PC-3 (cell line): ENCODE measurements around the gene IL23R. TPM values are rescaled to one million over a fixed set of nuclear protein-coding genes. Genes with fewer than 3 reads are reported as not detected.

Experiments used
- ATAC-seq: fragments of 200-7000 bp; cut with Tn5 transposase; 2 replicates; pipeline ENCODE4 v1.9.1; 2020; ENCODE audit warnings: mild to moderate bottlenecking, moderate library complexity
- BruUV-seq: library from RNA; stranded (reverse); fragments of 400-500 nt; replicated peaks from 2 replicates; lab custom pipeline; 2021; lab: Mats Ljungman, UMichigan
- CTCF ChIA-PET: fragments of 300-600 bp; sonication (Branson Sonifier 250); formaldehyde crosslinking; loops from one replicate; lab custom pipeline; 2022; ENCODE audit warnings: antibody characterized with exemption; lab: Charles Lee
- POLR2A ChIA-PET: fragments of 300-600 bp; sonication (Branson Sonifier 250); formaldehyde crosslinking; loops from one replicate; lab custom pipeline; 2022; ENCODE audit warnings: antibody characterized with exemption; ENCODE audit not compliant: unreplicated experiment; lab: Charles Lee
- DNase-seq: peaks from one replicate; pipeline ENCODE4 v3.0.0-alpha.2; 2015
- H2AFZ ChIP-seq: fragments of 300-600 bp; sonication (generic); 2 replicates; pipeline ENCODE4 v1.6.0; 2016; ENCODE audit warnings: antibody characterized with exemption, low read length
- H3F3A ChIP-seq: fragments of 300-600 bp; sonication (generic); one replicate; pipeline ENCODE4 v1.6.0; 2017; ENCODE audit warnings: antibody characterized with exemption, low read length, control low read depth, mild to moderate bottlenecking; ENCODE audit not compliant: unreplicated experiment
- H3K27ac ChIP-seq: fragments of 300-600 bp; sonication (generic); 2 replicates; pipeline ENCODE4 v1.5.1; 2016; ENCODE audit warnings: mild to moderate bottlenecking, low read length
- H3K27me3 ChIP-seq: fragments of 300-600 bp; sonication (generic); 2 replicates; pipeline ENCODE4 v1.6.1; 2016; ENCODE audit warnings: low read length, mixed read lengths
- H3K36me3 ChIP-seq: fragments of 300-600 bp; sonication (generic); 2 replicates; pipeline ENCODE4 v1.6.1; 2016; ENCODE audit warnings: low read depth, mixed run types, low read length, mixed read lengths
- H3K4me1 ChIP-seq: fragments of 300-600 bp; sonication (generic); 2 replicates; pipeline ENCODE4 v1.5.1; 2016; ENCODE audit warnings: low read length; ENCODE audit not compliant: insufficient read depth
- H3K4me2 ChIP-seq: fragments of 300-600 bp; sonication (generic); 2 replicates; pipeline ENCODE4 v1.6.0; 2016; ENCODE audit warnings: low read length
- H3K4me3 ChIP-seq: fragments of 300-600 bp; sonication (generic); 2 replicates; pipeline ENCODE4 v1.5.1; 2016; ENCODE audit warnings: mild to moderate bottlenecking, low read length, mixed read lengths
- H3K79me2 ChIP-seq: fragments of 300-600 bp; sonication (generic); 2 replicates; pipeline ENCODE4 v1.6.1; 2017; ENCODE audit warnings: low read length, mixed read lengths
- H3K9ac ChIP-seq: fragments of 300-600 bp; sonication (generic); 2 replicates; pipeline ENCODE4 v1.6.0; 2016; ENCODE audit warnings: mild to moderate bottlenecking, low read length
- H3K9me2 ChIP-seq: fragments of 300-600 bp; sonication (generic); replicated peaks from 2 replicates; pipeline ENCODE4 v1.6.1; 2016; ENCODE audit warnings: mixed run types, low read length, mixed read lengths
- H3K9me3 ChIP-seq: fragments of 300-600 bp; sonication (generic); 2 replicates; pipeline ENCODE4 v1.6.1; 2016; ENCODE audit warnings: low read length, mixed read lengths
- H4K20me1 ChIP-seq: fragments of 300-600 bp; sonication (generic); 2 replicates; pipeline ENCODE4 v1.6.1; 2016; ENCODE audit warnings: low read length, mixed read lengths
- CTCF ChIP-seq: fragments of 300-600 bp; sonication (generic); conservative IDR thresholded peaks from 2 replicates; pipeline ENCODE4 v1.5.1; 2017; ENCODE audit warnings: antibody characterized with exemption, low read depth, mild to moderate bottlenecking, low read length
- EZH2 ChIP-seq: fragments of 300-600 bp; sonication (generic); IDR thresholded peaks from one replicate; pipeline ENCODE4 v1.6.1; 2017; ENCODE audit warnings: antibody characterized with exemption, mild to moderate bottlenecking, low read length; ENCODE audit not compliant: unreplicated experiment
- EZH2phosphoT487 ChIP-seq: fragments of 300-600 bp; sonication (generic); IDR thresholded peaks from 2 replicates; pipeline ENCODE4 v1.6.1; 2018; ENCODE audit warnings: mild to moderate bottlenecking, antibody characterized with exemption, low read length, borderline replicate concordance
- intact Hi-C: fragments of 100-400 bp; cut with micrococcal nuclease; formaldehyde crosslinking; loops from 2 replicates; pipeline ENCODE4 v1.9.0; 2023
- total RNA-seq: library from RNA; depleted of rRNA; stranded (reverse); fragments of >200 nt; gene quantifications from 2 replicates; pipeline ENCODE4 v1.2.3, GENCODE V29; 2014

Gene IL23R
- total RNA-seq, 1 experiment from 2014 or later = not detected

GRCh38 chr1:67242016-67242415, 75.8 kb downstream of the IL23R start:
- H3K36me3 ChIP-seq = no peaks in the 10 kb centered on the region
- no peaks in the 10 kb centered on the region for H3K9me3 ChIP-seq
- no TSS peak for BruUV-seq
- no peak overlapping the region for H3K9ac ChIP-seq
- no peak overlapping the region for H2AFZ ChIP-seq
- no peak for DNase-seq
- H3K27me3 ChIP-seq = 0 out of 2 replicates have a peak, but pooled peaks cover 4% of the 10 kb centered on the region
- no peaks in the 10 kb centered on the region for H3K4me1 ChIP-seq
- no peaks in the 10 kb centered on the region for H3K79me2 ChIP-seq
- POLR2A ChIA-PET = no interaction called here
- H3K4me2 ChIP-seq = no peak overlapping the region
- no peaks in the 10 kb centered on the region for H3F3A ChIP-seq
- ATAC-seq = no peak
- no peak overlapping the region for H3K4me3 ChIP-seq
- no peaks in the 10 kb centered on the region for H3K9me2 ChIP-seq
- TF ChIP-seq EZH2phosphoT487 (no peak), EZH2 (no peak), CTCF (no peak)
- H3K27ac ChIP-seq = no peak overlapping the region
- H4K20me1 ChIP-seq = no peaks in the 10 kb centered on the region
- intact Hi-C loops = no loop called here
- CTCF ChIA-PET = no interaction called here

- POLR2A ChIA-PET = no interaction called here
- Histone ChIP-seq H3K4me1 (no peaks in the 10 kb centered on the region), H3K36me3 (no peaks in the 10 kb centered on the region; the same call in 1 of the 2 replicates)
These were observed 83.9 kb downstream of the IL23R start for GRCh38 chr1:67250051-67250653.

More at GRCh38 chr1:67250051-67250653, 83.9 kb downstream of the IL23R start:
- DNase-seq = peak; percentile 19
- Histone ChIP-seq H2AFZ (no peak overlapping the region), H3F3A (no peaks in the 10 kb centered on the region), H3K4me2 (no peak overlapping the region), H3K9me2 (no peaks in the 10 kb centered on the region), H3K27ac (no peak overlapping the region), H3K4me3 (no peak overlapping the region), H4K20me1 (no peaks in the 10 kb centered on the region), H3K9me3 (peaks cover 20% of the 10 kb centered on the region), H3K79me2 (no peaks in the 10 kb centered on the region), H3K9ac (no peak overlapping the region), H3K27me3 (no peaks in the 10 kb centered on the region)
- TF ChIP-seq EZH2 (no peak), EZH2phosphoT487 (no peak), CTCF (no peak)
- intact Hi-C loops = no loop called here
- BruUV-seq = no TSS peak
- CTCF ChIA-PET = no interaction called here
- no peak for ATAC-seq
